ENCODE measurements around the gene TREML1. TPM values are rescaled to one million over a fixed set of nuclear protein-coding genes. Genes with fewer than 3 reads are reported as not detected.

Gene TREML1, protein sequence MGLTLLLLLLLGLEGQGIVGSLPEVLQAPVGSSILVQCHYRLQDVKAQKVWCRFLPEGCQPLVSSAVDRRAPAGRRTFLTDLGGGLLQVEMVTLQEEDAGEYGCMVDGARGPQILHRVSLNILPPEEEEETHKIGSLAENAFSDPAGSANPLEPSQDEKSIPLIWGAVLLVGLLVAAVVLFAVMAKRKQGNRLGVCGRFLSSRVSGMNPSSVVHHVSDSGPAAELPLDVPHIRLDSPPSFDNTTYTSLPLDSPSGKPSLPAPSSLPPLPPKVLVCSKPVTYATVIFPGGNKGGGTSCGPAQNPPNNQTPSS
- total RNA-seq (ENCODE audit: unreplicated experiment), result not detected
- long read RNA-seq, result 0 reads

GRCh38 chr6:41153992-41154625 lies at the start of gene TREML1:
Gene TREML1 (minus strand): TSS chr6:41154347. CDS start chr6:41154288, 59 bp downstream.
- Mint-ChIP-seq H3K9me3 (ENCODE audit: unreplicated experiment) (peaks cover 4% of the 10 kb centered on the region), H3K4me3 (ENCODE audit: unreplicated experiment) (no peak within 1 kb of the TSS), H3K4me1 (ENCODE audit: low read depth, unreplicated experiment) (no peaks in the 10 kb centered on the region), H3K27me3 (ENCODE audit: unreplicated experiment) (peaks cover 11% of the 10 kb centered on the region), H3K36me3 (ENCODE audit: unreplicated experiment) (no peaks in the 10 kb centered on the region), H3K27ac (ENCODE audit: unreplicated experiment) (no peak within 1 kb of the TSS)
- TF ChIP-seq, protein P1, sequence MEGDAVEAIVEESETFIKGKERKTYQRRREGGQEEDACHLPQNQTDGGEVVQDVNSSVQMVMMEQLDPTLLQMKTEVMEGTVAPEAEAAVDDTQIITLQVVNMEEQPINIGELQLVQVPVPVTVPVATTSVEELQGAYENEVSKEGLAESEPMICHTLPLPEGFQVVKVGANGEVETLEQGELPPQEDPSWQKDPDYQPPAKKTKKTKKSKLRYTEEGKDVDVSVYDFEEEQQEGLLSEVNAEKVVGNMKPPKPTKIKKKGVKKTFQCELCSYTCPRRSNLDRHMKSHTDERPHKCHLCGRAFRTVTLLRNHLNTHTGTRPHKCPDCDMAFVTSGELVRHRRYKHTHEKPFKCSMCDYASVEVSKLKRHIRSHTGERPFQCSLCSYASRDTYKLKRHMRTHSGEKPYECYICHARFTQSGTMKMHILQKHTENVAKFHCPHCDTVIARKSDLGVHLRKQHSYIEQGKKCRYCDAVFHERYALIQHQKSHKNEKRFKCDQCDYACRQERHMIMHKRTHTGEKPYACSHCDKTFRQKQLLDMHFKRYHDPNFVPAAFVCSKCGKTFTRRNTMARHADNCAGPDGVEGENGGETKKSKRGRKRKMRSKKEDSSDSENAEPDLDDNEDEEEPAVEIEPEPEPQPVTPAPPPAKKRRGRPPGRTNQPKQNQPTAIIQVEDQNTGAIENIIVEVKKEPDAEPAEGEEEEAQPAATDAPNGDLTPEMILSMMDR (IDR thresholded peaks at IDR 0.05; ENCODE audit: partially characterized antibody, unreplicated experiment), result no peak
- no peak for DNase-seq

DNA sequence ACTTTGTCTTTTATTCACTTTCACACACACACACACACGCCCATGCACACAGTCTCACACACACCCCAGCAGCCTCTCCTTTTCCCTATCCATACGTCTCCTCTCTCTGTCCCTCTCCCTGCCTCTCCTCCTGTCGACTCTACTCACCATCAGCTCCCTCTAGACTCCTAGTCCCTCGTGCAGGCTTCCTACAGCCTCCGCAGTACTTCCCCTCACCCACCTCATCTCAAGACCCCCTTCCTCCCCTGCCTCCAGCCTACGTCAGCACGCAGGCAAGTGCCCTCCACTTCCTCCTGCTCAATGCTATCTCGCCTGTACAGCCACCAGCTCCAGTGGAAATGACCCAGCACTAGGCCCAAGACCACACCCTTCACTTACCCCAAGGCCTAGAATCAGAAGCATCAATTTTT lies 47.6 kb upstream of the TREML1 start:
- Mint-ChIP-seq H3K27me3 (ENCODE audit: unreplicated experiment) (no peaks in the 10 kb centered on the region), H3K27ac (ENCODE audit: unreplicated experiment) (no peak overlapping the region), H3K36me3 (ENCODE audit: unreplicated experiment) (peaks cover 2% of the 10 kb centered on the region), H3K4me3 (ENCODE audit: unreplicated experiment) (no peak overlapping the region), H3K4me1 (ENCODE audit: low read depth, unreplicated experiment) (no peaks in the 10 kb centered on the region), H3K9me3 (ENCODE audit: unreplicated experiment) (peaks cover 3% of the 10 kb centered on the region)
- TF ChIP-seq, protein P1 (IDR thresholded peaks at IDR 0.05; ENCODE audit: partially characterized antibody, unreplicated experiment), result no peak
- no peak for DNase-seq

GRCh38 chr6:41200901-41201763 lies 47.0 kb upstream of the TREML1 start, which contains the start of gene TREML2:
Gene TREML2 (minus strand): TSS chr6:41201149. CDS start chr6:41201008, 141 bp downstream.
- Mint-ChIP-seq H3K4me1 (ENCODE audit: low read depth, unreplicated experiment) (no peaks in the 10 kb centered on the region), H3K36me3 (ENCODE audit: unreplicated experiment) (no peaks in the 10 kb centered on the region), H3K4me3 (ENCODE audit: unreplicated experiment) (no peak within 1 kb of the TSS), H3K27ac (ENCODE audit: unreplicated experiment) (no peak within 1 kb of the TSS), H3K9me3 (ENCODE audit: unreplicated experiment) (peaks cover 3% of the 10 kb centered on the region), H3K27me3 (ENCODE audit: unreplicated experiment) (no peaks in the 10 kb centered on the region)
- TF ChIP-seq, protein P1 (IDR thresholded peaks at IDR 0.05; ENCODE audit: partially characterized antibody, unreplicated experiment), result no peak
- DNase-seq, result no peak

DNA sequence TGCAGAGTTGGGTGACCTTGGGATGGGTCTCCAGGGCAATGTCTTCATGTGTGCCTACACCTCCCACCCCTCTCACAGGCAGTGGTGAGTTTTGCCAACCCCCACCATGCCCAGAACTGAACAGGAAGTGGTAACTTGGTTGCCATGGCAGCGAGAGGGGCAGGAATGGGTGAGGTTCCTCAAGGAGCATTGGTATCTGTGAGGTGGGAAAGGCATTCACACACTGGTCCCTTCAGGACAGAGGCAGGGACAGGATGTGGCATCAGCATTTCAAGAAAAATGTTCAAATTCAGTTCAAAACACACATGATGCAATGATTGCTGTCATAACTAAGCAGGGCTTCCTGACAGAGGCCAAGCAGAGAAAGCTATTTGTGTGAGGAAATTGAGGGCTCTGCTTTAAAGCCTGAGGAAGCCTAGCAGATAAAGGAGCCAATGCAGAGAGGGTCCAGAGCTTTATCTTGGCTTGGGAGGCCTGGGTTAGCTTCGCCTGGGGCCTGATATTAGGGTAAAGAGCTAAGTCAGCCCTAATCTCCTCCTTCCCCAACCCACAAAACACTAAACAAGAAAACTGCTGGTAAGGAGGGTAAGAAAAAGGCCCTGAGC lies 46.3 kb upstream of the TREML1 start:
- Mint-ChIP-seq H3K4me1 (ENCODE audit: low read depth, unreplicated experiment) (no peaks in the 10 kb centered on the region), H3K4me3 (ENCODE audit: unreplicated experiment) (no peak overlapping the region), H3K27ac (ENCODE audit: unreplicated experiment) (no peak overlapping the region), H3K36me3 (ENCODE audit: unreplicated experiment) (no peaks in the 10 kb centered on the region), H3K27me3 (ENCODE audit: unreplicated experiment) (no peaks in the 10 kb centered on the region), H3K9me3 (ENCODE audit: unreplicated experiment) (peaks cover 3% of the 10 kb centered on the region)
- no peak for DNase-seq
- TF ChIP-seq, protein P1 (IDR thresholded peaks at IDR 0.05; ENCODE audit: partially characterized antibody, unreplicated experiment), result no peak
